ENCODE measurements around the gene STXBP5L. TPM values are rescaled to one million over a fixed set of nuclear protein-coding genes. Genes with fewer than 3 reads are reported as not detected.

STXBP5L gene
- total and polyA plus RNA-seq, 4 donors = not detected

DNA sequence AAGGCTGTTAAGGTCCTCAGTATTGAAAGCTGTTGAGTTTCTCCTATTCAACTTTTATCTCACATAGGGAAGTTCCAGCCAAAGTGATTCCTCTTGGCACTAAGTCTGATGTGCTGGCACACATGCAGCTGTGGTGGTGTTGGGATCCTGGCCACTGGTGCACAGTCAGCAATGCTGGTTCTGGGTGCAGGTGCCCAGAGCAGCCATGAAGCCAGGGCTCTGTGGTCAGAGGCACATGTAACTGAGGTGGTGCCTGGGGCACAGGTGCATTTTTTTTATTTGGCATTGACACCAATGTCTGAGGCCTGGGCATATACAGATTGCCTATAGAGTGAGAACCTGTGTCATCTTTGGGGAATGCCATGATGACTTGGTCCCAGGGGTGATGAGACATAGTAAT, 366.4 kb downstream of the STXBP5L start:
- Histone ChIP-seq H3K27me3 (ENCODE audit: control insufficient read depth in 4 of 4, insufficient read depth in 4 of 4, low read length in 3 of 4) (no peaks in the 10 kb centered on the region), H3K4me1 (ENCODE audit: control insufficient read depth in 4 of 4, insufficient read depth in 4 of 4, low read length in 3 of 4) (no peaks in the 10 kb centered on the region), H3K9me3 (ENCODE audit: control insufficient read depth in 4 of 4, low read length in 3 of 4) (peaks cover 0 to 2% (median 0%) of the 10 kb centered on the region in 4 donors), H3K4me3 (ENCODE audit: low read depth in 1 of 3, low read length in 3 of 3) (no peak overlapping the region), H3K27ac (ENCODE audit: low read depth in 1 of 2, low read length in 2 of 2) (no peak overlapping the region), H3K9ac (ENCODE audit: low read depth in 1 of 2, low read length in 2 of 2) (no peak overlapping the region), H3K36me3 (ENCODE audit: control insufficient read depth in 4 of 4, insufficient read depth in 3 of 4, low read depth in 1 of 4, low read length in 3 of 4) (no peaks in the 10 kb centered on the region)
- TF ChIP-seq, protein P1, sequence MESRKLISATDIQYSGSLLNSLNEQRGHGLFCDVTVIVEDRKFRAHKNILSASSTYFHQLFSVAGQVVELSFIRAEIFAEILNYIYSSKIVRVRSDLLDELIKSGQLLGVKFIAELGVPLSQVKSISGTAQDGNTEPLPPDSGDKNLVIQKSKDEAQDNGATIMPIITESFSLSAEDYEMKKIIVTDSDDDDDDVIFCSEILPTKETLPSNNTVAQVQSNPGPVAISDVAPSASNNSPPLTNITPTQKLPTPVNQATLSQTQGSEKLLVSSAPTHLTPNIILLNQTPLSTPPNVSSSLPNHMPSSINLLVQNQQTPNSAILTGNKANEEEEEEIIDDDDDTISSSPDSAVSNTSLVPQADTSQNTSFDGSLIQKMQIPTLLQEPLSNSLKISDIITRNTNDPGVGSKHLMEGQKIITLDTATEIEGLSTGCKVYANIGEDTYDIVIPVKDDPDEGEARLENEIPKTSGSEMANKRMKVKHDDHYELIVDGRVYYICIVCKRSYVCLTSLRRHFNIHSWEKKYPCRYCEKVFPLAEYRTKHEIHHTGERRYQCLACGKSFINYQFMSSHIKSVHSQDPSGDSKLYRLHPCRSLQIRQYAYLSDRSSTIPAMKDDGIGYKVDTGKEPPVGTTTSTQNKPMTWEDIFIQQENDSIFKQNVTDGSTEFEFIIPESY (IDR thresholded peaks at IDR 0.05) = no peak
- TF ChIP-seq HNF4G (IDR thresholded peaks at IDR 0.05) (no peak), RXRA (IDR thresholded peaks at IDR 0.05) (no peak), SP1 (IDR thresholded peaks at IDR 0.05) (no peak), RAD21 (IDR thresholded peaks at IDR 0.05) (no peak), EGR1 (IDR thresholded peaks at IDR 0.05; ENCODE audit: low read depth in 2 of 2) (no peak), FOXA1 (IDR thresholded peaks at IDR 0.05) (no peak), TAF1 (conservative IDR thresholded peaks at IDR 0.05) (no peak)
- TF ChIP-seq, protein P2, sequence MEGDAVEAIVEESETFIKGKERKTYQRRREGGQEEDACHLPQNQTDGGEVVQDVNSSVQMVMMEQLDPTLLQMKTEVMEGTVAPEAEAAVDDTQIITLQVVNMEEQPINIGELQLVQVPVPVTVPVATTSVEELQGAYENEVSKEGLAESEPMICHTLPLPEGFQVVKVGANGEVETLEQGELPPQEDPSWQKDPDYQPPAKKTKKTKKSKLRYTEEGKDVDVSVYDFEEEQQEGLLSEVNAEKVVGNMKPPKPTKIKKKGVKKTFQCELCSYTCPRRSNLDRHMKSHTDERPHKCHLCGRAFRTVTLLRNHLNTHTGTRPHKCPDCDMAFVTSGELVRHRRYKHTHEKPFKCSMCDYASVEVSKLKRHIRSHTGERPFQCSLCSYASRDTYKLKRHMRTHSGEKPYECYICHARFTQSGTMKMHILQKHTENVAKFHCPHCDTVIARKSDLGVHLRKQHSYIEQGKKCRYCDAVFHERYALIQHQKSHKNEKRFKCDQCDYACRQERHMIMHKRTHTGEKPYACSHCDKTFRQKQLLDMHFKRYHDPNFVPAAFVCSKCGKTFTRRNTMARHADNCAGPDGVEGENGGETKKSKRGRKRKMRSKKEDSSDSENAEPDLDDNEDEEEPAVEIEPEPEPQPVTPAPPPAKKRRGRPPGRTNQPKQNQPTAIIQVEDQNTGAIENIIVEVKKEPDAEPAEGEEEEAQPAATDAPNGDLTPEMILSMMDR (IDR thresholded peaks at IDR 0.05; ENCODE audit: low read depth, low read length, missing input control) = no peak
- TF ChIP-seq, protein P3, sequence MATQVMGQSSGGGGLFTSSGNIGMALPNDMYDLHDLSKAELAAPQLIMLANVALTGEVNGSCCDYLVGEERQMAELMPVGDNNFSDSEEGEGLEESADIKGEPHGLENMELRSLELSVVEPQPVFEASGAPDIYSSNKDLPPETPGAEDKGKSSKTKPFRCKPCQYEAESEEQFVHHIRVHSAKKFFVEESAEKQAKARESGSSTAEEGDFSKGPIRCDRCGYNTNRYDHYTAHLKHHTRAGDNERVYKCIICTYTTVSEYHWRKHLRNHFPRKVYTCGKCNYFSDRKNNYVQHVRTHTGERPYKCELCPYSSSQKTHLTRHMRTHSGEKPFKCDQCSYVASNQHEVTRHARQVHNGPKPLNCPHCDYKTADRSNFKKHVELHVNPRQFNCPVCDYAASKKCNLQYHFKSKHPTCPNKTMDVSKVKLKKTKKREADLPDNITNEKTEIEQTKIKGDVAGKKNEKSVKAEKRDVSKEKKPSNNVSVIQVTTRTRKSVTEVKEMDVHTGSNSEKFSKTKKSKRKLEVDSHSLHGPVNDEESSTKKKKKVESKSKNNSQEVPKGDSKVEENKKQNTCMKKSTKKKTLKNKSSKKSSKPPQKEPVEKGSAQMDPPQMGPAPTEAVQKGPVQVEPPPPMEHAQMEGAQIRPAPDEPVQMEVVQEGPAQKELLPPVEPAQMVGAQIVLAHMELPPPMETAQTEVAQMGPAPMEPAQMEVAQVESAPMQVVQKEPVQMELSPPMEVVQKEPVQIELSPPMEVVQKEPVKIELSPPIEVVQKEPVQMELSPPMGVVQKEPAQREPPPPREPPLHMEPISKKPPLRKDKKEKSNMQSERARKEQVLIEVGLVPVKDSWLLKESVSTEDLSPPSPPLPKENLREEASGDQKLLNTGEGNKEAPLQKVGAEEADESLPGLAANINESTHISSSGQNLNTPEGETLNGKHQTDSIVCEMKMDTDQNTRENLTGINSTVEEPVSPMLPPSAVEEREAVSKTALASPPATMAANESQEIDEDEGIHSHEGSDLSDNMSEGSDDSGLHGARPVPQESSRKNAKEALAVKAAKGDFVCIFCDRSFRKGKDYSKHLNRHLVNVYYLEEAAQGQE (IDR thresholded peaks at IDR 0.05) = no peak
- DNase-seq (ENCODE audit: low spot score) = no peak

DNA sequence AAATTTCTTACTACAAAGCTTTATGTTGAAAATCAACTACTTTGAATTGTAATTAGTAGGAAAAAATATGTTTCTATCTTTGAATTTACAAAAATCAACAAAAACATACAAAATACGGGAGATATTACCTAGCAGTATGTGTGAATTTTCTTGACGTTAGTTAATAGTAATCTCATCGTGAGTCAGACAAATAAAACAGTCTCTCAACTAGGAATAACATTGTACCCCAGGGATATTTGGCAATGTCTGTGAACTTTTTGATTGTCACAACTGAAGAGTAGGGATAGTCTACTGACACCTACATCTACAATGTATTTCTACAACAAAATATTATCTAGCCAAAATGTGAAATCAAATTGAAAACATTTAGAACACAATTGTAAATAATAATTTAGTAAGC, 387.4 kb downstream of the STXBP5L start:
- H3K9me3 ChIP-seq (ENCODE audit: control insufficient read depth in 4 of 4, low read length in 3 of 4) = no peaks in the 10 kb centered on the region
- no peak overlapping the region for H3K4me3 ChIP-seq (ENCODE audit: low read depth in 1 of 3, low read length in 3 of 3)
- no peak for DNase-seq (ENCODE audit: low spot score)
- no peaks in the 10 kb centered on the region for H3K27me3 ChIP-seq (ENCODE audit: control insufficient read depth in 4 of 4, insufficient read depth in 4 of 4, low read length in 3 of 4)
- H3K4me1 ChIP-seq (ENCODE audit: control insufficient read depth in 4 of 4, insufficient read depth in 4 of 4, low read length in 3 of 4) = no peaks in the 10 kb centered on the region
- H3K9ac ChIP-seq (ENCODE audit: low read depth in 1 of 2, low read length in 2 of 2) = no peak overlapping the region
- no peak overlapping the region for H3K27ac ChIP-seq (ENCODE audit: low read depth in 1 of 2, low read length in 2 of 2)
- TF ChIP-seq, protein P4, sequence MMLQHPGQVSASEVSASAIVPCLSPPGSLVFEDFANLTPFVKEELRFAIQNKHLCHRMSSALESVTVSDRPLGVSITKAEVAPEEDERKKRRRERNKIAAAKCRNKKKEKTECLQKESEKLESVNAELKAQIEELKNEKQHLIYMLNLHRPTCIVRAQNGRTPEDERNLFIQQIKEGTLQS (IDR thresholded peaks at IDR 0.05) = no peak
- TF ChIP-seq SP1 (IDR thresholded peaks at IDR 0.05) (no peak), EGR1 (IDR thresholded peaks at IDR 0.05; ENCODE audit: low read depth in 2 of 2) (no peak), NR2F2 (IDR thresholded peaks at IDR 0.05) (no peak), FOXA2 (IDR thresholded peaks at IDR 0.05) (no peak), HNF4G (IDR thresholded peaks at IDR 0.05) (no peak)
- TF ChIP-seq, protein P5, sequence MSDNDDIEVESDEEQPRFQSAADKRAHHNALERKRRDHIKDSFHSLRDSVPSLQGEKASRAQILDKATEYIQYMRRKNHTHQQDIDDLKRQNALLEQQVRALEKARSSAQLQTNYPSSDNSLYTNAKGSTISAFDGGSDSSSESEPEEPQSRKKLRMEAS (IDR thresholded peaks at IDR 0.05) = no peak
- H3K36me3 ChIP-seq (ENCODE audit: control insufficient read depth in 4 of 4, insufficient read depth in 3 of 4, low read depth in 1 of 4, low read length in 3 of 4) = no peaks in the 10 kb centered on the region
- WGBS = 78% methylated on average over 3 of the region's 3 CpGs

All from liver (tissue), 9 donors.